Osteocyte (in vitro differentiated cells): ENCODE measurements around the gene HS1BP3. TPM values are rescaled to one million over a fixed set of nuclear protein-coding genes. Genes with fewer than 3 reads are reported as not detected.

Experiments
- DNase-seq: peaks from one replicate; pipeline ENCODE4 v3.0.0; 2021; ENCODE audit warnings: mixed read lengths; ENCODE audit not compliant: unreplicated experiment; ENCODE audit errors: extremely low spot score
- H3K27ac Mint-ChIP-seq: one replicate; pipeline ENCODE4 v1.8.0; 2021; ENCODE audit warnings: mild to moderate bottlenecking, mixed read lengths; ENCODE audit not compliant: unreplicated experiment
- H3K27me3 Mint-ChIP-seq: one replicate; pipeline ENCODE4 v1.8.0; 2021; ENCODE audit warnings: mixed read lengths; ENCODE audit not compliant: unreplicated experiment
- H3K36me3 Mint-ChIP-seq: one replicate; pipeline ENCODE4 v1.8.0; 2021; ENCODE audit warnings: mixed read lengths; ENCODE audit not compliant: unreplicated experiment
- H3K4me1 Mint-ChIP-seq: one replicate; pipeline ENCODE4 v1.8.0; 2021; ENCODE audit warnings: mixed read lengths; ENCODE audit not compliant: unreplicated experiment
- H3K4me3 Mint-ChIP-seq: one replicate; pipeline ENCODE4 v1.8.0; 2021; ENCODE audit warnings: mild to moderate bottlenecking, moderate library complexity, mixed read lengths; ENCODE audit not compliant: unreplicated experiment
- H3K9me3 Mint-ChIP-seq: one replicate; pipeline ENCODE4 v1.8.0; 2021; ENCODE audit warnings: mixed read lengths; ENCODE audit not compliant: unreplicated experiment
- CTCF ChIP-seq: fragments of 200-600 bp; sonication (generic); IDR thresholded peaks from 2 replicates; pipeline ENCODE4 v1.5.0; 2021; ENCODE audit warnings: antibody characterized with exemption, mild to moderate bottlenecking, moderate library complexity
- total RNA-seq: library from RNA; stranded (reverse); gene quantifications from 2 replicates; pipeline ENCODE4 v1.2.1, GENCODE V29; 2021

HS1BP3 gene
- total RNA-seq, 1 donor from 2014 or later: 40.5 TPM

- no peak for DNase-seq
- no peaks in the 10 kb centered on the region for H3K9me3 Mint-ChIP-seq
Observed at GRCh38 chr2:20622731-20623130, 28.2 kb downstream of the HS1BP3 start.

GRCh38 chr2:20622296-20622686 lies 28.6 kb downstream of the HS1BP3 start:
- TF ChIP-seq CTCF: no peak
- Mint-ChIP-seq H3K27me3 (no peaks in the 10 kb centered on the region), H3K36me3 (peaks cover 22% of the 10 kb centered on the region), H3K9me3 (no peaks in the 10 kb centered on the region), H3K4me3 (no peak overlapping the region), H3K4me1 (peaks cover 45% of the 10 kb centered on the region), H3K27ac (no peak overlapping the region)
- no peak for DNase-seq

More at GRCh38 chr2:20622731-20623130, 28.2 kb downstream of the HS1BP3 start:
- no peak overlapping the region for H3K4me3 Mint-ChIP-seq
- TF ChIP-seq CTCF: no peak
- H3K36me3 Mint-ChIP-seq: peaks cover 22% of the 10 kb centered on the region
- H3K4me1 Mint-ChIP-seq: peaks cover 45% of the 10 kb centered on the region
- H3K27ac Mint-ChIP-seq: no peak overlapping the region
- no peaks in the 10 kb centered on the region for H3K27me3 Mint-ChIP-seq

DNA sequence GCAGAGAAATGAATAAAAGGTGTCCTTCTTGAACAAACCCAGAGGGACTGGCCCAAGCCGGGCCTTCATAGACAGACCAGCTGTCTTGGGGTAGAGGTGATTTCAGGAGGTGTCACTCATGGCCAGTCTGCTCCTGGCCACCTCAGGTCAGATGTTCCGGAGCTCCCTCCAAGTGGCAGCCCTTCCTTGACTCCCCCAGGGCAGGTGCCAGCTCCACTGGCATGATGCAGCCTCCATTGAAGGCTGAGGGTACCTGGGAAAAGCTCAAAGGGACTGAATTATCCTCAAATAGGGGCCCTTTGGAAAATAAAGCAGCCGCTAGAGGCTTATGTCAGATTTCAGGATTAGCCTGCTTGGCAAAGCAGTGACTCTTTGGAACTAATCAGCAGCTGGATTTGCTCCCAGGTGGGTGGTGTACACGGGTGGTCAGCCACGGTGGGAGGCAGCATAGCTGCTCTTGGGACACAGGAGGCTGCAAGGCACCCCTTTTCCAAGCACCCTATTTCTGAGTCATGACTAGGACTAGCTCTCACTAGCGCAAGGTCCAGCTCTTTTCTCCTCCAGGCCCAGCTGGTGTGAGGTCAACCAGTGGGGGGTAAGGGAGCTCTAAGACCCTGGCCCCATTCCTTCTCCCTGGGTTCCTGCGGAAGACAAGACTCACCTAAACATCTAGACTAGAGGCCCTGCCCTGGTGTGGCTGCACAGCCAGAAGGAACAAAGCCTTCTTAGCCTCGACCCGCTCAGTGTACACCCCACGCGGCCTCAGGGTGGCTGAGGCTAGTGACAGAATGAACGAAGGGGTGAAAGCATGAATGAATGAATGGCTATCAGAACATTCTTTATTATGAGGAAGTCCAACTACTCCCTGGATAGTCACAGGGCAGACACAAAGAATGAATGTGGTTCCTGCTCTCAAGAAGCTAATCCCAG lies 29.3 kb downstream of the HS1BP3 start:
- no peak for TF ChIP-seq CTCF
- H3K27ac Mint-ChIP-seq: no peak overlapping the region
- peaks cover 41% of the 10 kb centered on the region for H3K4me1 Mint-ChIP-seq
- peaks cover 22% of the 10 kb centered on the region for H3K36me3 Mint-ChIP-seq
- no peak for DNase-seq
- no peaks in the 10 kb centered on the region for H3K9me3 Mint-ChIP-seq
- no peak overlapping the region for H3K4me3 Mint-ChIP-seq
- H3K27me3 Mint-ChIP-seq: no peaks in the 10 kb centered on the region

- no peak overlapping the region for H3K4me3 Mint-ChIP-seq
- TF ChIP-seq CTCF: no peak
- no peak for DNase-seq
- H3K27ac Mint-ChIP-seq: no peak overlapping the region
- H3K36me3 Mint-ChIP-seq: peaks cover 22% of the 10 kb centered on the region
- no peaks in the 10 kb centered on the region for H3K27me3 Mint-ChIP-seq
- H3K9me3 Mint-ChIP-seq: no peaks in the 10 kb centered on the region
- peaks cover 33% of the 10 kb centered on the region for H3K4me1 Mint-ChIP-seq
Observed at GRCh38 chr2:20620696-20621365, 30.1 kb downstream of the HS1BP3 start.

DNA sequence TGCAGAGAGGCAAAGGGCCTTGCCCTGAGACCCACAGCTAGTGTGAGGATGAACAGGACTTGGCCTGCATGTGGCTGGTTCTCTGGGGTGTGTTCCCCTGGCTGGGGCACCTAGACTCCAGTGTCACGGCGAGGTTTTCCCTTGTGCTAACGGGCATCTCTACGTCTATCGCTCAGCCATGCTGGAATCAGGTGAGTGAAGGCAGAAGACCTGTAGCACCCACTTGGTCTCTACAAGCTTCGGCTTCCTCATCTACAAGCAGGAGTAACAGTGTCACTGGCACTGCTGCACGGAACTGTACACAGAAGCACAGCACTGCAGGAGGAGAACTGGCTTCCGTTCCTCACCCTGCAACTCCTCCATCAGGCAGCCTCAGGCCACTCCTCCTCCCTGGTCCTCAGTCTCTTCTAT lies 30.6 kb downstream of the HS1BP3 start:
- peaks cover 30% of the 10 kb centered on the region for H3K4me1 Mint-ChIP-seq
- H3K9me3 Mint-ChIP-seq: no peaks in the 10 kb centered on the region
- peaks cover 22% of the 10 kb centered on the region for H3K36me3 Mint-ChIP-seq
- TF ChIP-seq CTCF: no peak
- H3K27me3 Mint-ChIP-seq: no peaks in the 10 kb centered on the region
- H3K4me3 Mint-ChIP-seq: no peak overlapping the region
- no peak overlapping the region for H3K27ac Mint-ChIP-seq
- DNase-seq: no peak
